Brain pericyte (primary cell): ENCODE data around the gene MEST.
"Not testable (repeated sequence)": the region's sequence is repeated elsewhere in the genome, so short reads cannot be mapped to it uniquely, and the experiment has no call there.

Experiments used
- DNase-seq: peaks from one replicate; pipeline ENCODE4 v3.0.0-alpha.2; 2012; ENCODE audit warnings: low read depth, low spot score

MEST gene

GRCh38 chr7:130485734-130486113, 6.2 kb upstream of the MEST start:
- DNase-seq, result no peak

DNA sequence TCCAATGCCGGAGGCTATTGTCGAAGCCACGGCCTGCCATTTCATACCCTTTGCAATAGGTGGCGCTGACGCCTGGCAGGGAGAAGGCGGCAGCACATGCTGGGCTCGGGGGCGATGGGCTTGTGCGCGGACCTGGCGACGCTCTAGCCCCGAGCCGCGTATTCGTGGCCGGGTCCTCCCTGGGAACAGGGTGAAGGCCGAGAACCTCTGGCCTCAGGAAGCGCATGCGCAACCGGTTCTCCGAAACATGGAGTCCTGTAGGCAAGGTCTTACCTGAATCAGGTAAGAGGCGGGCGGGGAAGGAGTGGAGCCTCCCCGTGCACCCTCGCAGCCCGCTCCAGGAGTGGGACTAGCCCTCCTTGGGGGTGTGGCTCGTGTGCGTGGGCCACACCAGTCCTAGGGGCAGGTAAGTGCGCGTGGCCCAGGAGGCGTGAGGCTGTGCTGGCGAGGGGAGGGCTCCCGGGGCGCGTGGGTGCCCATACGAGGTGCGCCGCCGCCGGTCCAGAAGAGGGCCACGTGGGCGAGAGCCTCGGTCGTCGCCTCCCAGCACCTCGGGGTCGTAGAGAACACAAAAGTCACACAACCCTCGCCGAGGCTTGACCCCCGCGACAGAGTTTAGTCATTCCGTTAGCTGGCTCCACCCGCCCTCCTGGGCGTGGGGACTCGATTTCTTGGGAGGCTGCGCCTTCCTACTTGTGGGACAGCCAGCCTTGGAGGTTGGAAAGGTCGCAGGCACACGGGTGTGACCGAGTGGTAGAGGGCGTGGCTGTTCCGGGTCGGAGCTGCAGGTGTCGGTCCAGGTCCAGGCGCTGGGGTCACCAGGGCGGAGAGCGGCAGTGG, 5.6 kb upstream of the MEST start:
- no peak for DNase-seq

DNA sequence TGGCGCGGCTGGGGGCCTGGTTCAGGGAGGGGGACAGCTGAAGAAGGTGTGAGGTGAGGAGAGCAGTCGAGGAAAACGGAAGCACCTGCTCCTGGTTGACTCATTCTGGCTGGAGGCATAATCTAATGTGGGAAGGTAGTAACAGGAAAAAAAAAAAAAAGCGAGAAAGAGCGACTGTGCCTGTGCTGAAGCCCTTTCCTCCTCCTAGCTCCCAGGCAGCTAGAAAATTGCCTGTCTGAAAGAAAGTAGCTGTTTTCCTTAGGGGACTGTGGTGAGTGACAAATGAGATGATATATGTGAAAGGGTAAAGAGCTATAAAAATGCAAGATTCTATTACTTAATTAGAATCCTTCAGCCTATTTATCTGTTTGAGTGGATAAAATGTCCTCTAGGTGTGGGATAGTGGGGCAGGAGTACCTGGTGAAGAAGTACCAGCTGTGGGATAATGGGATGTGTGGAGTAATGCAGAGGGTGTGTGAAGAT, 4.9 kb upstream of the MEST start:
- no peak for DNase-seq

GRCh38 chr7:130488392-130489139, 3.3 kb upstream of the MEST start:
- DNase-seq, result no peak

DNA sequence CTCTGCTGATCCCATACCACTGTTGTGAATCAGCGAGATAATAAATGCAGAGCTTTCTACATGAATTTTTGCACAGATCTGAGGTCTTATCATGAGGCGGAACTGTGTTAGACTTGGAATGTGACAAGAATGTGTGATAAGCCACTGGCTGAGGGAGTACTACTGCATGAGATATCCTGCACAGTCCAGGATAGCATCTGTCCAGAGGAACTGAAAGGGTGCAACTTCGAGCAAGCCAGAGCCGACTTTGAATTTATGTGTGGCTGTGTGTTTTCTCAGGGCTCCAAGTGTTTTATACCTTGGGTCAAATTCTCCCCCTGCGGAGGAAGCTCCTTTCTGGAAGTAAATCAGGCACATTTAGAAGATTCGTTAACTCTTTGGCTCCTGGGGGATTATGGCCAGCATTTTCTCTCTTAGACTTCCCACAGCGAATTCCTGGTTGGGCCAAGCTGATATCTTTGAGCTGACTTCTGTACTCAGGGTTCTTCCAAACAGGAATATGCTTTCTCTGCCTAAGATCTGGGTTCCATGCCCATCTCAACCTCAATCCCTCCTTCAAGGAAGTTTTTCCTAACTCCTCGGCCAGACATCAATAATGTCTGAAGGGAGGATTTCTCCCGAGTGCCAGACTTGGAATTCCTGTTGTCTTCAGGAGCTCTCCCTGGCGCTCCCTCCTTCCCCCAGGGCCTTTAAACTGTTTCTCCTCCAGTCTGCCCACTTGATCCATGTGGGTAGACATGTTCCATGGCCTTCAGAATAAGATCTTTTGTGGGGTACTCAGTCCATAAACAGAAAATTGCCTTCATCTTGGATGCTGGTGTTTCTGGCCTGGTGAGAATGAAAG, 2.5 kb upstream of the MEST start:
- no peak for DNase-seq

- DNase-seq, result no peak
Measured at GRCh38 chr7:130490311-130490791, 1.5 kb upstream of the MEST start.

- DNase-seq, result no peak
Measured at GRCh38 chr7:130490888-130491804, 739 bp upstream of the MEST start.

GRCh38 chr7:130492523-130493274, 814 bp downstream of the MEST start:
- no peak for DNase-seq

DNA sequence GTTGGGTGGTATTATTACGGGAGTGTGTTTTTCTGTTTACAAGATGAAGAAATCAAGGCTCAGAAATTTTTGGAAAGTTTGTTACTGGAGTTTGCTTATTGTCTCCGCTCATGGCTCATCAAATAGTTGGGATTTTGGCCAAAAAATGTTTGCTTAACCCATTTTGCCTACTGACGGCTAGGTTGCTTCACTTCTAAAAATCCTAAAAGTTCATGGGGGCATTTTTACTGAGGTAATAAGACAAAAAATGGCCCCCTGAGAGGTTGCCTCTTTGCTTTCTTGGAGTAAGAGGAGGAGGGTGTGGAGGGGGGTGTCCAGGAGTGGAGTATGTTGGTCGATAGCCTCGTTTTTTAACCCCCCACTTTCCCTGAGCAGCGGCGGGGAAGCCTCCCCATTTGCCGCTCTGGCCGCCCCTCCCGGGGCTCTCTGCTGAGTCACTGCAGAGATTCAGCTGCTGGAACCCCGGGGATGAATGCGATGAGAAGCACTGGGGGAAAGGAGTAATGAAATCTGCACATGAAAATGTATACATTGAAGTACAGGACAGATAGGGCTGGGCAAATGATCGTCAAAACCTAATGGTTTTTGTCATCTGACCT, 1.5 kb downstream of the MEST start:
- no peak for DNase-seq

GRCh38 chr7:130494431-130494858, 2.6 kb downstream of the MEST start:
- no peak for DNase-seq

DNA sequence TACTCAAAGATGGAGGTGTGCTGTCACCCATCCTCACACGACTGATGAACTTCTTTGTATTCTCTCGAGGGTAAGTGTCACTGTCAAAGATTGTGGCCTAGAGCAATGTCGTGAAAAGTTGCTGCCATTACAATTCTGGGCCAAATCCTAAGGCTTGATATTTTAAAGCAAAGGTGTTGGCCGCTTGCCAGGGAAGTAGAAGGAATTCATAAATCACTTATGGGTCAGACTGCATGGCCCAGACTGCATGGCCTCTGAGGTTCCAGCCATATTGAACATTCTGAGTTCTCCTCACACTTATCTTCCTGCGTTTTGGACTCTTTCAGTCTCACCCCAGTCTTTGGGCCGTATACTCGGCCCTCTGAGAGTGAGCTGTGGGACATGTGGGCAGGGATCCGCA, 8.6 kb downstream of the MEST start:
- no peak for DNase-seq

GRCh38 chr7:130500910-130501309, 9.0 kb downstream of the MEST start:
- DNase-seq, result no peak

DNA sequence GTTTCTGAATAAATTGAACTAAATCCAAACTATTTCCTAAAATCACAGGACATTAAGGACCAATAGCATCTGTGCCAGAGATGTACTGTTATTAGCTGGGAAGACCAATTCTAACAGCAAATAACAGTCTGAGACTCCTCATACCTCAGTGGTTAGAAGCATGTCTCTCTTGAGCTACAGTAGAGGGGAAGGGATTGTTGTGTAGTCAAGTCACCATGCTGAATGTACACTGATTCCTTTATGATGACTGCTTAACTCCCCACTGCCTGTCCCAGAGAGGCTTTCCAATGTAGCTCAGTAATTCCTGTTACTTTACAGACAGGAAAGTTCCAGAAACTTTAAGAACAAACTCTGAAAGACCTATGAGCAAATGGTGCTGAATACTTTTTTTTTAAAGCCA, 13.9 kb downstream of the MEST start:
- DNase-seq, result no peak

DNA sequence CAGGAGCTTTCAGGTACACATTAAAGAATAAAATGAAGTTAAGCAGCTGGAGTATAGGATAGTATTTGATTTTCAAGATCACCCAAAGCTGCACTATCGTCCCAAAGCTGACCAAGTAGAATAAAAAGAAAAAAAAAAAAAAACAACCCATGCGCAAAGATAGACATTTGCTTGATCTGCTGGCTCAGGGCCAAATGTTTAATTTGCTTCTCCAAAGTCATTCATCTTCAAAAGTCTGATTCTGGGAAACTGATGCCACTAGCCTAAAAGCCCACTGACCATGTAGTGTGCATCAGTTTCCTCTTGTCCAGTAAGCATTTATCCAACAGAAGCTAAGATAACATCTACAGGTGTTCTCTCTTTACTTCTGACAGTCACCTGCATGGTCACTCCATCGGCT, 14.5 kb downstream of the MEST start:
- DNase-seq, result no peak

DNA sequence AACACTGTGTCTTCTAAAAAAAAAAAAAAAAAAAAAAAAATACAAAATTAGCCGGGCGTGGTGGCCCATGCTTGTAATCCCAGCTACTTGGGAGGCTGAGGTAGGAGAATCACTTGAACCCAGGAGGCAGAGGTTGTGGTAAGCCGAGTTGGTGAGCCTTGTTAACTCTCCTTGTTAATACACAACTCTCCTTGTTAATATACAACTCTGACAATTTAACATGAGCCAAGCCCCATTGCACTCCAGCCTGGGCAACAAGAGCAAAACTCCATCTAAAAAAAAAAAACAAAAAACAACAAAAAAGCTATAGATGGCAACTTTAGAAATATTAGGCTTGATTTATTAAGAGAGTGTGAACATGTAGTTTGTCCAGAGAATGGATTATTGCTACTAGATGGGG, 20.2 kb downstream of the MEST start:
- not testable (repeated sequence) for DNase-seq

GRCh38 chr7:130513447-130513846, 21.6 kb downstream of the MEST start:
- DNase-seq, result no peak

DNA sequence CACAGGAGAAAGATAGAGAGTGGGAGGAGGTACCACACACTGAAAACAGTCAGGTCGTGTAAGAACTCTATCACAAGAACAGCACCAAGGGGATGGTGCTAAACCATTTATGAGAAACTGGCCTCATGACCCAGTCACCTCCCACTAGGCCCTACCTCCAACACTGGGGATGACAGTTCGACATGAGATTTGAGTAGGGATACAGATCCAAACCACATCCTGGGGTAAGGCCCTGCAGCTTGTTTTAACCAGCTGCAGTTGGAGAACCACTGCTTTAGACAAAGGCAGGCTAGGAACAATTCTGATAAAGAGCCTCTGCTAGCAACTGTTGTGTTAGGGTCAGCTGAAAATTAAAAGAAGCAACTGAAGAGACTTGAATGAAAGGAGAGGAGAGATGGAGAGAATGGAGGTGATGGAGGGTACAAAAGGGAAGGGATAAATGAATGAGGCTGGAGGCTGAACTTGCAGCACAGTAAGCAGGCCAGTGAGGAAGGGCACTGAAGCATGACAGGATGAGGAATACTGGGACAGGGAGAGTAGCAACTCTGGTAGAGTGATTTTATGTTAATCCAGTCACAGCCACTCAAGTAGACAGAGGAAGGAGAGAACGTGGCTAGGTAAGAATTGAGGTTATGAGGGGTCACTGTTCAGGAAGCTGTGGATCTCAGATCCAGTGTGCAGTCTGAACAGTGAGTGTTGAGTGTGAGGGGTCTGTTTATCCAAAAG, 23.6 kb downstream of the MEST start:
- no peak for DNase-seq

- DNase-seq, result no peak
Measured at GRCh38 chr7:130521258-130521951, 29.5 kb downstream of the MEST start.
